Neural progenitor cell (in vitro differentiated cells): Measurements from ENCODE around the gene IP6K1.

ENCODE experiments used
- EZH2 ChIP-seq: fragments of 200-600 bp; sonication (generic); IDR thresholded peaks from 2 replicates; pipeline ENCODE4 v1.6.1; 2017; ENCODE audit warnings: antibody characterized with exemption, mild to moderate bottlenecking, moderate library complexity
- EZH2phosphoT487 ChIP-seq: fragments of 200-600 bp; sonication (generic); IDR thresholded peaks from 2 replicates; pipeline ENCODE4 v1.6.1; 2017; ENCODE audit warnings: antibody characterized with exemption
- TF ChIP-seq, protein P1 (sequence below): fragments of 200-600 bp; sonication (generic); IDR thresholded peaks from 2 replicates; pipeline ENCODE4 v1.5.1; 2017; ENCODE audit warnings: antibody characterized with exemption, mild to moderate bottlenecking

DNA sequence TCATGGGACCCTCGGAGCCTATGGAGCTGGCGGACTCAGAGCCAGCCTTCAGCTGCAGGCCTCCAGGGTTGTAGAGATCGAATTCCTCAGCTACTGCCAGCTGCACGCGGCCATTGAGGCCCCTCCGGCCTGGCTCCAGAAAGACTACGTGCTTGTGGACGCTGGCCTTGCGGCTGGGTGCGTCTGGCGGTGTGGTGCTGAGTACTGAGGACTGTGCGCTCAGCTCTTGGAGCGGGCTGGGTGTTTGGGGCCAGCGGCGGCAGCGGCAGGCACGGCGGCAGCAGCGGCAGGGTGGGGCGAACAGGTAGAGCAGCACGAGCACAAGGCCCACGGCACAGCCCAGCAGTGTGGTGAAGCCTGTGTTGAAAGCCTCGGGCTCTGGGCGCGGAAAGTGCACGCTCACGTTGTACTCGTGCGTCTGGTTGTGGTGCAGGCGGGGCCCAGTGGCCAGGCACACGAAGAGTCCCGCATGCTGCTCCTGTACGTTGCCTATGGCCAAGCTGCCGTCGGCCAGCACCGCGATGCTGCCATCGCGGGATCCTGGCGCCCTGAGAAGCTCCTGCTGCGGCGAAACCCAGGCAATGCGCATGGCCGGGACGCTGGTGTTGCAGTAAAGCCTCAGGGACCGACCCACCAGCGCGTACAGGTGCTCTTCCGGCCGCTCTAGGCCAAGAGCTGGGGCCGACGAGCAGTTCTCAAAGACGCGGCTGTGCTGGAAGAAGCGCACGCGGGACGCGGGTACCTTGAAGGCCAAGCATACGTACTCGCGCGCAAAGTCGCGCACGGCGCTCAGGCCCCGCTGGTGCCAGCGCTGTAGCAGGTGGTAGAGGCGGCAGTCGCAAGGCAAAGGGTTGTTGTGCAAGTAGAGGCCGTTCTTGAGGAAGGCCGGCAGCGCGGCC is 68.1 kb downstream of the IP6K1 start:
- TF ChIP-seq, protein P1, sequence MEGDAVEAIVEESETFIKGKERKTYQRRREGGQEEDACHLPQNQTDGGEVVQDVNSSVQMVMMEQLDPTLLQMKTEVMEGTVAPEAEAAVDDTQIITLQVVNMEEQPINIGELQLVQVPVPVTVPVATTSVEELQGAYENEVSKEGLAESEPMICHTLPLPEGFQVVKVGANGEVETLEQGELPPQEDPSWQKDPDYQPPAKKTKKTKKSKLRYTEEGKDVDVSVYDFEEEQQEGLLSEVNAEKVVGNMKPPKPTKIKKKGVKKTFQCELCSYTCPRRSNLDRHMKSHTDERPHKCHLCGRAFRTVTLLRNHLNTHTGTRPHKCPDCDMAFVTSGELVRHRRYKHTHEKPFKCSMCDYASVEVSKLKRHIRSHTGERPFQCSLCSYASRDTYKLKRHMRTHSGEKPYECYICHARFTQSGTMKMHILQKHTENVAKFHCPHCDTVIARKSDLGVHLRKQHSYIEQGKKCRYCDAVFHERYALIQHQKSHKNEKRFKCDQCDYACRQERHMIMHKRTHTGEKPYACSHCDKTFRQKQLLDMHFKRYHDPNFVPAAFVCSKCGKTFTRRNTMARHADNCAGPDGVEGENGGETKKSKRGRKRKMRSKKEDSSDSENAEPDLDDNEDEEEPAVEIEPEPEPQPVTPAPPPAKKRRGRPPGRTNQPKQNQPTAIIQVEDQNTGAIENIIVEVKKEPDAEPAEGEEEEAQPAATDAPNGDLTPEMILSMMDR = no peak
- no peak for TF ChIP-seq EZH2phosphoT487
- no peak for TF ChIP-seq EZH2
